HEK293 (cell line): Measurements from ENCODE around the gene COMMD3.

Source experiments
- ZNF146 ChIP-seq: fragments of 450-650 bp; formaldehyde crosslinking; IDR thresholded peaks from 2 replicates; pipeline ENCODE4 v1.5.1; 2016; ENCODE audit warnings: missing biosample characterization, missing genetic modification characterization
- ZNF23 ChIP-seq: fragments of 450-650 bp; formaldehyde crosslinking; IDR thresholded peaks from 2 replicates; pipeline ENCODE4 v1.5.1; 2016; ENCODE audit warnings: missing biosample characterization, missing genetic modification characterization, borderline replicate concordance
- ZNF302 ChIP-seq: fragments of 450-650 bp; formaldehyde crosslinking; IDR thresholded peaks from 2 replicates; pipeline ENCODE4 v1.5.1; 2016; ENCODE audit warnings: missing biosample characterization, missing genetic modification characterization, low read depth
- ZNF624 ChIP-seq: fragments of 450-650 bp; formaldehyde crosslinking; IDR thresholded peaks from 2 replicates; pipeline ENCODE4 v1.5.1; 2017; ENCODE audit warnings: missing biosample characterization, missing genetic modification characterization
- TF ChIP-seq, protein P1 (sequence below): fragments of 450-650 bp; formaldehyde crosslinking; IDR thresholded peaks from 2 replicates; pipeline ENCODE4 v1.5.1; 2016; ENCODE audit warnings: missing biosample characterization, missing genetic modification characterization

DNA sequence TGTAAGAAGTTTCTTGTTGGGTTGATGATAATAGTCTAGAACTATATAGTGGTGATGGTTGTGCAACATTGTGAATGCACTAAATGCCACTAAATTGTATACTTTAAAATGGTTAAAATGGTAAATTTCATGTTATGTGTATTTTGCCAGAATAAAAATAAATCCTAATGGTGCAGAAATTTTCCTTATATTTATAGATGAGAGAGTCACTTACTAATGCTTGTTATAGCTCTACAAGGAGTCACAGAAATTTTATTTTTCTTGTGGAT is 50.2 kb downstream of the COMMD3 start:
- TF ChIP-seq ZNF624 (no peak), ZNF23 (no peak), ZNF302 (tag by site-specific recombination) (no peak), ZNF146 (tag by site-specific recombination) (no peak)
- TF ChIP-seq, protein P1, sequence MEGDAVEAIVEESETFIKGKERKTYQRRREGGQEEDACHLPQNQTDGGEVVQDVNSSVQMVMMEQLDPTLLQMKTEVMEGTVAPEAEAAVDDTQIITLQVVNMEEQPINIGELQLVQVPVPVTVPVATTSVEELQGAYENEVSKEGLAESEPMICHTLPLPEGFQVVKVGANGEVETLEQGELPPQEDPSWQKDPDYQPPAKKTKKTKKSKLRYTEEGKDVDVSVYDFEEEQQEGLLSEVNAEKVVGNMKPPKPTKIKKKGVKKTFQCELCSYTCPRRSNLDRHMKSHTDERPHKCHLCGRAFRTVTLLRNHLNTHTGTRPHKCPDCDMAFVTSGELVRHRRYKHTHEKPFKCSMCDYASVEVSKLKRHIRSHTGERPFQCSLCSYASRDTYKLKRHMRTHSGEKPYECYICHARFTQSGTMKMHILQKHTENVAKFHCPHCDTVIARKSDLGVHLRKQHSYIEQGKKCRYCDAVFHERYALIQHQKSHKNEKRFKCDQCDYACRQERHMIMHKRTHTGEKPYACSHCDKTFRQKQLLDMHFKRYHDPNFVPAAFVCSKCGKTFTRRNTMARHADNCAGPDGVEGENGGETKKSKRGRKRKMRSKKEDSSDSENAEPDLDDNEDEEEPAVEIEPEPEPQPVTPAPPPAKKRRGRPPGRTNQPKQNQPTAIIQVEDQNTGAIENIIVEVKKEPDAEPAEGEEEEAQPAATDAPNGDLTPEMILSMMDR (tag by site-specific recombination) = no peak
